Astrocyte of the cerebellum (primary cell): Measurements from ENCODE around the gene ADGRG3.

Experiments used
- DNase-seq: peaks from one replicate; pipeline ENCODE4 v3.0.0-alpha.2; 2011; ENCODE audit warnings: low read depth
- H3K4me3 ChIP-seq: 2 replicates; pipeline ENCODE4 v1.5.1; 2011; ENCODE audit warnings: mild to moderate bottlenecking, low read depth, low read length, moderate library complexity
- in situ Hi-C: cut with HindIII; loops from 2 replicates; pipeline ENCODE4 v1.10.0; 2017; ENCODE audit warnings: low sequenced_read_pairs
- TF ChIP-seq, protein P1 (sequence below): IDR thresholded peaks from 2 replicates; pipeline ENCODE4 v1.5.1; 2012; ENCODE audit warnings: low read length, low read depth, moderate library complexity, mild to moderate bottlenecking; ENCODE audit errors: missing control alignments

ADGRG3 gene

DNA sequence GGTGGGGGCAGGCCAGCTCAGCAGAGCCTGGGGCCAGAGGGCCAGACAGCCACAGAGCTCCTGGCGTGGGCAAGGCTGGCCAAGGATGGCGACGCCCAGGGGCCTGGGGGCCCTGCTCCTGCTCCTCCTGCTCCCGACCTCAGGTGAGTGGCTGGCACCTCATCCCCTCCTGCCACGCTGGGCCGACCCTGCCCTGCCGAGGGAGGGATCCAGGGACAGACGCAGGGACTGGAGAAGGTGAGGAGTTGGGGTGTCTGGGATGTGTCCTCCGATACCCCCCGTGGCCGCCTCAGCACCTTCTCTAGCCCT lies at the start of gene ADGRG3:
ADGRG3 (plus strand) TSS at position 44 of the 309 bp plus-strand sequence; CDS start at position 86, 42 bp downstream.
- no peak within 1 kb of the TSS for H3K4me3 ChIP-seq
- in situ Hi-C loops = no loop called here
- TF ChIP-seq, protein P1, sequence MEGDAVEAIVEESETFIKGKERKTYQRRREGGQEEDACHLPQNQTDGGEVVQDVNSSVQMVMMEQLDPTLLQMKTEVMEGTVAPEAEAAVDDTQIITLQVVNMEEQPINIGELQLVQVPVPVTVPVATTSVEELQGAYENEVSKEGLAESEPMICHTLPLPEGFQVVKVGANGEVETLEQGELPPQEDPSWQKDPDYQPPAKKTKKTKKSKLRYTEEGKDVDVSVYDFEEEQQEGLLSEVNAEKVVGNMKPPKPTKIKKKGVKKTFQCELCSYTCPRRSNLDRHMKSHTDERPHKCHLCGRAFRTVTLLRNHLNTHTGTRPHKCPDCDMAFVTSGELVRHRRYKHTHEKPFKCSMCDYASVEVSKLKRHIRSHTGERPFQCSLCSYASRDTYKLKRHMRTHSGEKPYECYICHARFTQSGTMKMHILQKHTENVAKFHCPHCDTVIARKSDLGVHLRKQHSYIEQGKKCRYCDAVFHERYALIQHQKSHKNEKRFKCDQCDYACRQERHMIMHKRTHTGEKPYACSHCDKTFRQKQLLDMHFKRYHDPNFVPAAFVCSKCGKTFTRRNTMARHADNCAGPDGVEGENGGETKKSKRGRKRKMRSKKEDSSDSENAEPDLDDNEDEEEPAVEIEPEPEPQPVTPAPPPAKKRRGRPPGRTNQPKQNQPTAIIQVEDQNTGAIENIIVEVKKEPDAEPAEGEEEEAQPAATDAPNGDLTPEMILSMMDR = no peak
- no peak for DNase-seq

DNA sequence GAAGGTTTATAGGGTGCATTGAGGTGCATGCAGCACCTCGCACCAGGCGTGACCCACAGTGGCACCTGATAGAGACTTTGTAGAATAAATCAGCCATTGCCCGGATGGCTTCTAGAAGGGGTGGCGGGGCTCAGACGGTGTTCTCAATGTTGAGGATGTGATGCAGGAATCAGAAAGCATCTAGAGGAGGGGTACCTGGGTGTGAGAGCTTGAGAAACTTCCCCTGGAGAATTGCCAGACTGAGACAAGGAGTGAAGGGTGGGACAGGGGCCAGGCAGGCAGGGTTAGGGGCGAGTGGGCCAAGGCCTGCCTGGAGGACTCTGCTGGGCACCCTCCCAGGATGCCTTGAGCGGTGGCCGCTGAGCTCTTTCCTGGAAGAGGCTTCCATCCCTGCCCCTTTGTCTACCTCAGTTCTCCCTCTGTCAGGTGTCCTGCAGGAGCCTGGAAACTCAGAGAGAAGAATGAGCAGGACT lies 48.9 kb upstream of the ADGRG3 start:
- no peak for DNase-seq
- in situ Hi-C loops = no loop called here
- TF ChIP-seq, protein P1 = no peak
- no peak overlapping the region for H3K4me3 ChIP-seq

- no peak overlapping the region for H3K4me3 ChIP-seq
- no peak for DNase-seq
- in situ Hi-C loops = no loop called here
- TF ChIP-seq, protein P1 = no peak
Observed at GRCh38 chr16:57619606-57620334, 48.3 kb upstream of the ADGRG3 start.

GRCh38 chr16:57620335-57621231 lies 47.5 kb upstream of the ADGRG3 start:
- in situ Hi-C loops = no loop called here
- no peak overlapping the region for H3K4me3 ChIP-seq
- DNase-seq = no peak
- TF ChIP-seq, protein P1 = no peak

DNA sequence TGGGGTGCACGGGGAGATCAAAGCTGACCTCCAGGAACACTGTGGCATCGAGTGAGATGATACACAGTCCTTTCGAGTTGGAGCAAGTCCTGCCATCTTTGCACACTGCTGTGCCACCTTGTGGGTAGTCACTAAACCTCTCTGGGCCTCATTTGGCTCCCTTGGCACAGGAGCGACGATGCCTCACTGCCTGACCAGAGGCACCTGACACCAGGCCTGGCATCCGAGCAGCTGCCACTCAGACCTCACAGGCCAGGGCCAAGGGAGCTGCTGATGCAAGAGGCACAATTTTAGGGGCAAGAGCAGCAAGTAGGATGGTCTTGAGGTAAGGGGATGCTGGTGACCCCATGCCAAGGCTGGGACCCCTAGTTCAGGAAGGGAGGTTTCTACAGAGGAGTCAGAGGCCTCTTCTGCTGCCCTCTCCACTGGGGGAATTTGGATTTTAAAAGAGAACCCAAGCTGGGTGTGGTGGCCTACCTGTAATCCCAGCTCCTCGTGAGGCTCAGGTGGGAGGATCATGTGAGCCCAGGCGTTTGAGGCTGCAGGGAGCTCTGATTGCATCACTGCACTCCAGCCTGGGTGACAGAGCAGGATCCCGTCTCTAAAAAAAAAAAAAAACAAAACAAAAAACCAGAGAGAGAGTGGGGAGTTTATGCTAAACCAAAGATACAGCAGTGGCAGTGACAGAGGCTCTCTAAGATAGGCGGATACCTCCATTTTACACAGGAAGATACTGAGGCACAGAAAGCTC lies 46.4 kb upstream of the ADGRG3 start:
- TF ChIP-seq, protein P1 = no peak
- no peak for DNase-seq
- no peak overlapping the region for H3K4me3 ChIP-seq
- in situ Hi-C loops = no loop called here

DNA sequence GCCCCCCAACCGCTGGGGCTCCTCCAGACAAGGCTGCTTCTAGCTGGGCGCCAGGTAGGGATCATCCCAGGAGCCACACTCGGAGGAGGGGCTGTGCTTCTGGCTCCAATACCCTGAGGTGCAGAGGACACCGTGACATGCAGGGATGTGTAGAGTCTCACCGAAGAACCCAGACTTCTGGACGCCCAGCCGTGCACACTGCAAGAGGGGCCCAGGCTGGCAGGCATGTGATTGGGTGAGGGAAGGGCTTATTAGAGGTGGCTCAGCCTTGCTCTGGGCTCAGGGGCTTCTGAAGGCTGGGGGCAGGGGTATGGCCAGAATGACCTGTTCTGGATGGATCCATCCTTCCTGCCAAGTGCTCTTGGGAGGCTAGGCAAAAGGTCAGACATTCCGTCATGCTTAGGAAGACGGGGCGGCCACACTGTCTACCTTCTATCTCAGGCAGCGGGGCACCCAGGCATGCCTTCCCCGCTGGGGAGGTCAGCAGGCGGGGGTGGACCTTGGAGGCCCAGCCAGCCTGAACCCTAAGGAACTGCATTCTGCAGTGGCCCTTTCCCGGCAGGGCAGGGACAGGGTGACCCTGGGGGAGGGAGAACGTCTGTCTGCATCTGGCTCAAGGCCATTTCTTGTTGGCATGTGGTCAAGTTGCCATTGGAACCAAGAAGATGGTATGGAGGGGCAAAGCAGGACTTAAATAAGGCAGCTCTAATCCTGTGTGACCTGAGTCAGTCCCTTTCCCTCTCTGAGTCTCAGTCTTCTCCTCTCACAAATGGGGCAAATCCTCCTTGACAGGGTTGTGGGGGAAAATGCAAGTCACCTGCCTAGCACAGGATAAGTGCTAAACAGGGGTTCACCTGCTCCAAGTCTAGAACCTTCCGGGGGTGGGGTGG lies 45.5 kb upstream of the ADGRG3 start:
- no peak overlapping the region for H3K4me3 ChIP-seq
- no peak for DNase-seq
- in situ Hi-C loops = no loop called here
- TF ChIP-seq, protein P1 = no peak
